GM23338 (cell line): Measurements from ENCODE around the gene SEMA4A. TPM values are rescaled to one million over a fixed set of nuclear protein-coding genes. Genes with fewer than 3 reads are reported as not detected.

Experiments used
- ATAC-seq: fragments of 200-7000 bp; cut with Tn5 transposase; 3 replicates; pipeline ENCODE4 v1.9.1; 2020
- DNase-seq: peaks from one replicate; pipeline ENCODE4 v3.0.0-alpha.2; 2015; ENCODE audit warnings: low spot score
- H2AFZ ChIP-seq: fragments of 200-600 bp; sonication (generic); 2 replicates; pipeline ENCODE4 v1.8.0; 2016; ENCODE audit warnings: antibody characterized with exemption, mild to moderate bottlenecking, moderate library complexity
- H3F3A ChIP-seq: fragments of 200-600 bp; sonication (generic); replicated peaks from 2 replicates; pipeline ENCODE4 v1.8.0; 2017; ENCODE audit warnings: antibody characterized with exemption, mixed run types, low read depth
- H3K27ac ChIP-seq: fragments of 200-600 bp; sonication (generic); 2 replicates; pipeline ENCODE4 v1.6.1; 2016; ENCODE audit warnings: low read depth
- H3K27me3 ChIP-seq: fragments of 200-600 bp; sonication (generic); 2 replicates; pipeline ENCODE4 v1.8.0; 2016; ENCODE audit warnings: mild to moderate bottlenecking, mixed run types, moderate library complexity; ENCODE audit not compliant: insufficient read depth
- H3K36me3 ChIP-seq: fragments of 200-600 bp; sonication (generic); 2 replicates; pipeline ENCODE4 v1.8.0; 2016; ENCODE audit warnings: mild to moderate bottlenecking; ENCODE audit not compliant: insufficient read depth
- H3K4me1 ChIP-seq: fragments of 200-600 bp; sonication (generic); 2 replicates; pipeline ENCODE4 v1.8.0; 2016; ENCODE audit warnings: mild to moderate bottlenecking, moderate library complexity; ENCODE audit not compliant: insufficient read depth
- H3K4me2 ChIP-seq: fragments of 200-600 bp; sonication (generic); 2 replicates; pipeline ENCODE4 v1.7.1; 2017; ENCODE audit warnings: mixed run types
- H3K4me3 ChIP-seq: fragments of 200-600 bp; sonication (generic); 2 replicates; pipeline ENCODE4 v1.6.1; 2016; ENCODE audit warnings: mixed run types
- H3K79me2 ChIP-seq: fragments of 200-600 bp; sonication (generic); replicated peaks from 2 replicates; pipeline ENCODE4 v1.8.0; 2017; ENCODE audit warnings: mild to moderate bottlenecking; ENCODE audit not compliant: insufficient read depth
- H3K9me2 ChIP-seq: fragments of 200-600 bp; sonication (generic); 2 replicates; pipeline ENCODE4 v1.8.0; 2017; ENCODE audit not compliant: insufficient read depth
- H4K20me1 ChIP-seq: fragments of 200-600 bp; sonication (generic); replicated peaks from 2 replicates; pipeline ENCODE4 v1.8.0; 2017; ENCODE audit warnings: mild to moderate bottlenecking; ENCODE audit not compliant: insufficient read depth
- H3K27ac Mint-ChIP-seq: 2 replicates; pipeline ENCODE4 v1.8.0; 2020; ENCODE audit warnings: inconsistent platforms, mild to moderate bottlenecking, moderate library complexity, mixed read lengths
- H3K27me3 Mint-ChIP-seq: 3 replicates; pipeline ENCODE4 v1.8.0; 2022; ENCODE audit warnings: low read depth, mild to moderate bottlenecking, moderate library complexity, mixed read lengths, inconsistent platforms; ENCODE audit not compliant: insufficient read depth, poor library complexity
- H3K36me3 Mint-ChIP-seq: 3 replicates; pipeline ENCODE4 v1.8.0; 2021; ENCODE audit warnings: low read depth, mild to moderate bottlenecking, inconsistent platforms, moderate library complexity, mixed read lengths
- H3K4me1 Mint-ChIP-seq: 3 replicates; pipeline ENCODE4 v1.8.0; 2020; ENCODE audit warnings: mild to moderate bottlenecking, inconsistent platforms, mixed read lengths
- H3K4me3 Mint-ChIP-seq: 3 replicates; pipeline ENCODE4 v1.8.0; 2021; ENCODE audit warnings: moderate library complexity, mild to moderate bottlenecking, inconsistent platforms, mixed read lengths
- H3K9me3 Mint-ChIP-seq: 3 replicates; pipeline ENCODE4 v1.8.0; 2020; ENCODE audit warnings: moderate library complexity, mild to moderate bottlenecking, inconsistent platforms, mixed read lengths
- CREB1 ChIP-seq: fragments of 250-450 bp; sonication (Bioruptor Pico); IDR thresholded peaks from 2 replicates; pipeline ENCODE4 v1.5.0; 2020; ENCODE audit warnings: low read depth, mild to moderate bottlenecking, moderate library complexity
- EZH2 ChIP-seq: fragments of 200-600 bp; sonication (generic); IDR thresholded peaks from one replicate; pipeline ENCODE4 v1.8.0; 2017; ENCODE audit warnings: antibody characterized with exemption, mild to moderate bottlenecking, low read depth; ENCODE audit not compliant: unreplicated experiment
- EZH2phosphoT487 ChIP-seq: fragments of 200-600 bp; sonication (generic); IDR thresholded peaks from one replicate; pipeline ENCODE4 v1.8.1; 2018; ENCODE audit warnings: antibody characterized with exemption; ENCODE audit not compliant: unreplicated experiment
- JUNB ChIP-seq: IDR thresholded peaks from one replicate; pipeline ENCODE4 v1.6.1; 2016; ENCODE audit warnings: antibody characterized with exemption; ENCODE audit not compliant: unreplicated experiment
- NANOG ChIP-seq: IDR thresholded peaks from 2 replicates; pipeline ENCODE4 v1.6.1; 2016; ENCODE audit warnings: antibody characterized with exemption, borderline replicate concordance
- POLR2AphosphoS5 ChIP-seq: IDR thresholded peaks from 2 replicates; pipeline ENCODE4 v1.6.1; 2016; ENCODE audit warnings: antibody characterized with exemption, low read depth
- REST ChIP-seq: IDR thresholded peaks from one replicate; pipeline ENCODE4 v1.6.1; 2018; ENCODE audit warnings: antibody characterized with exemption; ENCODE audit not compliant: unreplicated experiment
- STAT1 ChIP-seq: IDR thresholded peaks from one replicate; pipeline ENCODE4 v1.6.1; 2016; ENCODE audit warnings: antibody characterized with exemption; ENCODE audit not compliant: unreplicated experiment
- ZNF114 ChIP-seq: fragments of 250-450 bp; sonication (Bioruptor Pico); IDR thresholded peaks from 2 replicates; pipeline ENCODE4 v1.5.0; 2020; ENCODE audit warnings: mild to moderate bottlenecking, moderate library complexity
- ZNF331 ChIP-seq: fragments of 250-450 bp; sonication (Bioruptor Pico); IDR thresholded peaks from 2 replicates; pipeline ENCODE4 v1.5.0; 2020; ENCODE audit warnings: low read depth, mild to moderate bottlenecking, moderate library complexity
- ZNF462 ChIP-seq: fragments of 250-450 bp; sonication (Bioruptor Pico); IDR thresholded peaks from 2 replicates; pipeline ENCODE4 v1.5.0; 2020; ENCODE audit warnings: mild to moderate bottlenecking, moderate library complexity
- polyA plus RNA-seq: library from polyadenylated mRNA; unstranded; fragments of >200 nt; fragmentation: Nextera tagmentation; extraction: Ambion mirVana; gene quantifications from 2 replicates; pipeline ENCODE4 v1.2.1, GENCODE V29; 2016
- total RNA-seq: library from RNA; depleted of rRNA; stranded (reverse); fragments of >200 nt; shearing (Covaris generic); gene quantifications from 2 replicates; pipeline ENCODE4 v1.2.3, GENCODE V29; 2014
- TF ChIP-seq, protein P1 (sequence below): IDR thresholded peaks from 2 replicates; pipeline ENCODE4 v1.6.1; 2016; ENCODE audit warnings: antibody characterized with exemption
- TF ChIP-seq, protein P2 (sequence below), 2 experiments: fragments of 200-600 bp in 1 of 2; sonication (generic) in 1 of 2; conservative IDR thresholded peaks; 2 replicates each; pipeline versions ENCODE4 v1.5.1 to v1.6.1; 2016 to 2017; ENCODE audit warnings: antibody characterized with exemption in 2 of 2, low read depth in 2 of 2, mild to moderate bottlenecking in 2 of 2, moderate library complexity in 1 of 2

The SEMA4A gene
- total and polyA plus RNA-seq, 2 experiments from 2014 or later = 5.5 to 20.2 TPM

DNA sequence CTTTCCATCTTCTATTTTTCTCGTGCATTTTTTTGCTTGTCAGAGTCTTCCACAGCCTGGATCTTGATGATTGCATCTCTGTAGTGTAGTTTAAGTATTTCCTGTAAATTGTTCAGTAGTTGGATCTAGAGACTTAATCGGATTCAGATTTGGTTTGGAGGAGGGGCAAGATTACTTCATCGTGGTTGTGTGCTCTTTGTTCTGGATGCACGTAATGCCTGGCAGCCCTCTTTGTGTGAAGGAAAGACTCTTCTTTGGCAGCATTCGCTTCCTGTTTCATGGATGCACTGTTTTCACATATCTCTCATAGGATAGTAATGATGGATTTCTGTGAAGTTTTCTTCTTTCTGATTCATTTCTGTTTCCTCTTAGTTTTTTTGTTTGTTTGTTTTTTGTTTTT, 14.2 kb downstream of the SEMA4A start:
- H3K36me3 Mint-ChIP-seq = peaks cover 4% of the 10 kb centered on the region; the same call in 1 of the 3 replicates
- no peaks in the 10 kb centered on the region for H3K79me2 ChIP-seq
- H3K27me3 ChIP-seq = no peaks in the 10 kb centered on the region
- no peak for TF ChIP-seq EZH2phosphoT487
- TF ChIP-seq, protein P1, sequence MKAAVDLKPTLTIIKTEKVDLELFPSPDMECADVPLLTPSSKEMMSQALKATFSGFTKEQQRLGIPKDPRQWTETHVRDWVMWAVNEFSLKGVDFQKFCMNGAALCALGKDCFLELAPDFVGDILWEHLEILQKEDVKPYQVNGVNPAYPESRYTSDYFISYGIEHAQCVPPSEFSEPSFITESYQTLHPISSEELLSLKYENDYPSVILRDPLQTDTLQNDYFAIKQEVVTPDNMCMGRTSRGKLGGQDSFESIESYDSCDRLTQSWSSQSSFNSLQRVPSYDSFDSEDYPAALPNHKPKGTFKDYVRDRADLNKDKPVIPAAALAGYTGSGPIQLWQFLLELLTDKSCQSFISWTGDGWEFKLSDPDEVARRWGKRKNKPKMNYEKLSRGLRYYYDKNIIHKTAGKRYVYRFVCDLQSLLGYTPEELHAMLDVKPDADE = no peak
- no peak for TF ChIP-seq JUNB
- no peak for TF ChIP-seq ZNF331 (CRISPR knock-in tag)
- no peak for TF ChIP-seq EZH2
- no peak for TF ChIP-seq ZNF114 (CRISPR knock-in tag)
- TF ChIP-seq, protein P2, sequence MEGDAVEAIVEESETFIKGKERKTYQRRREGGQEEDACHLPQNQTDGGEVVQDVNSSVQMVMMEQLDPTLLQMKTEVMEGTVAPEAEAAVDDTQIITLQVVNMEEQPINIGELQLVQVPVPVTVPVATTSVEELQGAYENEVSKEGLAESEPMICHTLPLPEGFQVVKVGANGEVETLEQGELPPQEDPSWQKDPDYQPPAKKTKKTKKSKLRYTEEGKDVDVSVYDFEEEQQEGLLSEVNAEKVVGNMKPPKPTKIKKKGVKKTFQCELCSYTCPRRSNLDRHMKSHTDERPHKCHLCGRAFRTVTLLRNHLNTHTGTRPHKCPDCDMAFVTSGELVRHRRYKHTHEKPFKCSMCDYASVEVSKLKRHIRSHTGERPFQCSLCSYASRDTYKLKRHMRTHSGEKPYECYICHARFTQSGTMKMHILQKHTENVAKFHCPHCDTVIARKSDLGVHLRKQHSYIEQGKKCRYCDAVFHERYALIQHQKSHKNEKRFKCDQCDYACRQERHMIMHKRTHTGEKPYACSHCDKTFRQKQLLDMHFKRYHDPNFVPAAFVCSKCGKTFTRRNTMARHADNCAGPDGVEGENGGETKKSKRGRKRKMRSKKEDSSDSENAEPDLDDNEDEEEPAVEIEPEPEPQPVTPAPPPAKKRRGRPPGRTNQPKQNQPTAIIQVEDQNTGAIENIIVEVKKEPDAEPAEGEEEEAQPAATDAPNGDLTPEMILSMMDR (conservative IDR thresholded peaks at IDR 0.05; ENCODE audit: low read depth in 2 of 2) = no peak
- TF ChIP-seq REST = no peak
- TF ChIP-seq ZNF462 (CRISPR knock-in tag) = no peak
- no peak for TF ChIP-seq POLR2AphosphoS5
- TF ChIP-seq STAT1 = no peak
- no peak for TF ChIP-seq NANOG
- TF ChIP-seq CREB1 (CRISPR knock-in tag) = no peak
- no peak overlapping the region for H3K4me3 Mint-ChIP-seq
- H3K4me1 Mint-ChIP-seq = peaks cover 6% of the 10 kb centered on the region; the same call in 2 of the 3 replicates
- H3K4me3 ChIP-seq = no peak overlapping the region
- ATAC-seq = no peak
- no peak for DNase-seq
- no peaks in the 10 kb centered on the region for H3F3A ChIP-seq
- no peak overlapping the region for H2AFZ ChIP-seq
- peaks cover 3% of the 10 kb centered on the region; the same call in 1 of the 2 replicates for H3K4me1 ChIP-seq
- no peak overlapping the region for H3K4me2 ChIP-seq
- H3K27me3 Mint-ChIP-seq = no peaks in the 10 kb centered on the region
- H3K27ac Mint-ChIP-seq = no peak overlapping the region
- no peaks in the 10 kb centered on the region for H3K36me3 ChIP-seq
- H3K27ac ChIP-seq = no peak overlapping the region
- H3K9me3 Mint-ChIP-seq = no peaks in the 10 kb centered on the region
- no peaks in the 10 kb centered on the region for H3K9me2 ChIP-seq
- H4K20me1 ChIP-seq = no peaks in the 10 kb centered on the region
